HUES6 (cell line): ENCODE results near the gene DENND1A.
"Not testable (repeated sequence)": the region's sequence is repeated elsewhere in the genome, so short reads cannot be mapped to it uniquely, and the experiment has no call there.

Source experiments
- H3K27ac ChIP-seq: 2 replicates; pipeline ENCODE4 v1.7.0; 2013; ENCODE audit warnings: low read depth, mild to moderate bottlenecking, low read length, inconsistent platforms
- H3K27me3 ChIP-seq: 2 replicates; pipeline ENCODE4 v1.6.1; 2013; ENCODE audit warnings: low read length; ENCODE audit not compliant: control insufficient read depth, insufficient read depth
- H3K36me3 ChIP-seq: 2 replicates; pipeline ENCODE4 v1.6.1; 2013; ENCODE audit warnings: low read length; ENCODE audit not compliant: control insufficient read depth, insufficient read depth
- H3K4me1 ChIP-seq: 2 replicates; pipeline ENCODE4 v1.6.1; 2013; ENCODE audit warnings: low read length; ENCODE audit not compliant: control insufficient read depth, insufficient read depth
- H3K4me3 ChIP-seq: 2 replicates; pipeline ENCODE4 v1.5.1; 2013; ENCODE audit warnings: low read depth, low read length
- H3K9ac ChIP-seq: one replicate; pipeline ENCODE4 v1.6.1; 2013; ENCODE audit warnings: mild to moderate bottlenecking, low read length
- H3K9me3 ChIP-seq: 2 replicates; pipeline ENCODE4 v1.6.1; 2013; ENCODE audit warnings: low read depth, low read length; ENCODE audit not compliant: control insufficient read depth, insufficient read depth

The DENND1A gene

DNA sequence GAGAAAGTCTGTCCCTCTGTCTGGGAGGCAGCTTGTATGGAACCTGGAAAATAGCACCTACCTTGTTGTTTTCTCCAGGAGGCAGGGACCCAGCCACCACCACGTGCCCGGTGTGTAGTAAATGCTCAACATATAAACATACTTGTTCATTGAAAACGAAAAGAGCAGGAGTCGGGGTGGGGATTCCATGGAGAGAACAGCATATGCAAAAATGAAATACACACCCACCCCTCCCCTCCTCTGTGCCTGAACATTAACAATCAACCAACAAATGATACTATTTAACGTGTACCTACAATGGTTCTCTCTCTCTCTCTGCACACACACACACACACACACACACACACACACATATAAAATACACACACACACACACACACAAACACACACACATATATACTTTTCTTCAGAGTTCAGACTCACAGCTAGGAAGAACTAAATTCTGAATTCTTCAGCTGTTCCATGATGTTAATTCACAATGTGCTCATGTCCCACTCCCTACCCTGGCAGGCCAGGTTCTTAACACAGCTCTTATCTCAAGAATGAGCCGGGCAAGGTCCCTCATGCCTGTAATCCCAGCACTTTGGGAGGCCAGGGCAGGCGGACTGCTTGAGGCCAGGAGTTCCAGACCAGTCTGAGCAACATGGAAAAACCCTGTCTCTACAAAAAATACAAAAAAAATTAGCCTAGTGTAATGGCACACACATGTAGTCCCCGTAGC lies 16.3 kb upstream of the DENND1A start:
- Histone ChIP-seq H3K9me3 (no peaks in the 10 kb centered on the region), H3K27me3 (no peaks in the 10 kb centered on the region)

DNA sequence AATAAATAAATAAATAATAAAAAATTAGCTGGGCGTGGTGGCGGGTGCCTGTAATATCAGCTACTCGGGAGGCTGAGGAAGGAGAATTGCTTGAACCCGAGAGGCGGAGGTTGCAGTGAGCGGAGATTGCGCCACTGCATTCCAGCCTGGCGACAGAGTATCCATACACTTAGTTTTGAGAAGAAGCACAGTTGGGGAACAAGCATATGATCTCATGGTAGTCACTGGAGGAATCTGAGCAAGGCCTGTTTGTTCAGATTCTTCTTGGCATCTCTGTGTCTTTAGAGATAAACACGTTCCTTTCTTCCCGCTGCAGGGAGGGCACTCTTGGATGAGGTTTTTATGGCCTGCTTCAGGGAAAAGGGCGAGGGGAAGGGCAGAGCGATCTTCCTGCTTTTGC lies 15.6 kb upstream of the DENND1A start:
- Histone ChIP-seq H3K27me3 (no peaks in the 10 kb centered on the region), H3K4me3 (no peak overlapping the region), H3K9me3 (no peaks in the 10 kb centered on the region), H3K9ac (no peak overlapping the region), H3K27ac (no peak overlapping the region), H3K36me3 (no peaks in the 10 kb centered on the region), H3K4me1 (peaks cover 3% of the 10 kb centered on the region; the same call in 1 of the 2 replicates)

More for the DNA sequence above, 16.3 kb upstream of the DENND1A start:
- no peak overlapping the region for H3K9ac ChIP-seq
- H3K4me3 ChIP-seq, result no peak overlapping the region
- H3K4me1 ChIP-seq, result peaks cover 3% of the 10 kb centered on the region; the same call in 1 of the 2 replicates
- H3K27ac ChIP-seq, result no peak overlapping the region
- H3K36me3 ChIP-seq, result no peaks in the 10 kb centered on the region

- not testable (repeated sequence) for H3K4me1 ChIP-seq, H3K36me3 ChIP-seq, H3K27ac ChIP-seq, H3K4me3 ChIP-seq, H3K9me3 ChIP-seq, H3K9ac ChIP-seq, H3K27me3 ChIP-seq
Measured at GRCh38 chr9:123944464-123944863, 14.5 kb upstream of the DENND1A start.

- no peaks in the 10 kb centered on the region for H3K27me3 ChIP-seq
- H3K9me3 ChIP-seq, result no peaks in the 10 kb centered on the region
- H3K27ac ChIP-seq, result no peak overlapping the region
- no peaks in the 10 kb centered on the region for H3K36me3 ChIP-seq
- no peak overlapping the region for H3K4me3 ChIP-seq
- no peak overlapping the region for H3K9ac ChIP-seq
- peaks cover 3% of the 10 kb centered on the region; the same call in 1 of the 2 replicates for H3K4me1 ChIP-seq
Measured at GRCh38 chr9:123943671-123944070, 13.7 kb upstream of the DENND1A start.

DNA sequence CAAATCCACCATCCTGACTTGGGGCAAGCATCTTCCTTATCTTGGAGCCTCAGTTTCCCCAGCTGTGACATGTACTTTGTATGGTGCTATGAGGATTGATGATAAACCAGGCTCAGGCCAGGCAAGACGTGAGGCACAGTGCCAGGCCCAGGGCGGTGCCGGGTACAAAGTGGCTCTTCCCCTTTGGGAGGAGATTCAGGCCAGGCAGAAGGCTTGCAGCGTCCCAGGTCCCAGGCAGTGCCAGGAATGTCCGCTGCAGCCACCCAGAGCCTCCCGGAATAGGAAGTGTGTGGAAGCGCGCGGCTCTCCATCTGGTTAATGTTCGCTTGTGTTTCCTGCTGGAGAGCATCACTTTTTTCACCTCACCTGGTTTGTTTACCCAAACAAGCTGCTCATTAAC lies 12.6 kb upstream of the DENND1A start:
- Histone ChIP-seq H3K27me3 (no peaks in the 10 kb centered on the region), H3K4me1 (peaks cover 3% of the 10 kb centered on the region; the same call in 1 of the 2 replicates), H3K4me3 (no peak overlapping the region), H3K9ac (no peak overlapping the region), H3K27ac (no peak overlapping the region), H3K9me3 (no peaks in the 10 kb centered on the region), H3K36me3 (no peaks in the 10 kb centered on the region)

DNA sequence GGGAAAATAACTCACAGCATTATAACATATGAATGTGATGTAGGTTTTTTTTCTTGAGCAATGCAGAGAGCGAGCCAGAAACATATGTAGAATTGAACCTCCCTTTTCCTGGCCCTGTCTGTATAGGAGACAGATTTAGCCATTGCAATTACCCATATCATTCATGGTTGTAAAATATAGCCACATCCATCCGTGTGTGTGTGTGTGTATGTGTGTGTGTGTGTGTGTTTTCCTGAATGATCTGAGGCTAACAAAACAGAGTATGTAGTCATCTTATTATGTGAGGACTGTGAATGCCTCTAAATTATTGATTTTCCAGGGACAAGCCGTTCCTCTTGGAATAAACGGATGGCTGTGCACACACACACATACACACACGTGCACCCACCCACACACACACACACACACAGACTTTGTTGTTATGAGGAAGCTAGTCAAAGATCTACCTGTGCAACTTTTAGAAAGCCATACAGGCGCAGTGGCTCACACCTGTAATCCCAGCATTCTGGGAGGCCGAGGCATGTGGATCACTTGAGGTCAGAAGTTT lies 11.7 kb upstream of the DENND1A start:
- H3K9ac ChIP-seq, result no peak overlapping the region
- H3K4me3 ChIP-seq, result no peak overlapping the region
- no peaks in the 10 kb centered on the region for H3K36me3 ChIP-seq
- 0 out of 2 replicates have a peak, but pooled peaks cover 3% of the 10 kb centered on the region for H3K9me3 ChIP-seq
- peaks cover 3% of the 10 kb centered on the region; the same call in 1 of the 2 replicates for H3K4me1 ChIP-seq
- H3K27ac ChIP-seq, result no peak overlapping the region
- no peaks in the 10 kb centered on the region for H3K27me3 ChIP-seq

DNA sequence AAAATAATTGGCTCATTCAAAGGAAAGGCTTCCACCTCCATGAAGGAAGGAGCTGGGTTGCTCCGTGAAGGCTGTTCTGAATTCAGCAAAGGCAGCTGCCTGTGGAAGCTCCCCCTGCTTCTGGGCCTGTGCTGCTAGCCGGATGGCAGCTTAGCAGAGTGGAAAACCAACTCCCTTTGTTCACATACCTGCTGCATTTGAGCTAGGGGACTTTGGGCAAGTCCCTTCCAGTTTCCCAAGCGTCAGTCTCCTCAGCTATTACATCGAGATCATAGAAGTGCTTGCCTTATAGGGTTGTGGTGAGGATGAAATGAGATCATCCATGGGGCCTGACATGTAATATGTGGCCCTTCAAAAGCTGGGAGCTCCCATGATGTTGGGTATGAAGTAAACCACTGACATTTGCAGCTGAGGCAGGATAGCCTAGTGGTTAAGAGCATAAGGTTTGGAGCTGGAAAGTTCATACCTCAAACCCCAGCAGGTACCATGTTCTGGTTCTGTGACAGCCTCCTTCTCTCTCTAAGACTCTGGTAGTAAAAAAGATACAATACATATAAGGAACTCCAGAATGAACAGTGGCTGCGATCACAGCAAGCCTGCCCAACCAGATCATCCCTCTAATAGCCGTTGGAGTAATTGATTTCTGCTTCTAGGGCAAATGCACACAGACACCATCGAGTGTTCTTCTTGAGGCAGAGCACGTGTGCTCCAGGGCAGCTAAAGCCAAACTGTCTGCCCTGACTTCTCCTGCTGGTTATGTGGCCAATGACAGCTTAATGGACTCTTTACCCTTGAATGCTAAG lies 11.0 kb upstream of the DENND1A start:
- H3K4me1 ChIP-seq, result peaks cover 3% of the 10 kb centered on the region; the same call in 1 of the 2 replicates
- H3K27me3 ChIP-seq, result no peaks in the 10 kb centered on the region
- no peaks in the 10 kb centered on the region for H3K36me3 ChIP-seq
- no peak overlapping the region for H3K27ac ChIP-seq
- no peak overlapping the region for H3K4me3 ChIP-seq
- 0 out of 2 replicates have a peak, but pooled peaks cover 3% of the 10 kb centered on the region for H3K9me3 ChIP-seq
- H3K9ac ChIP-seq, result no peak overlapping the region

DNA sequence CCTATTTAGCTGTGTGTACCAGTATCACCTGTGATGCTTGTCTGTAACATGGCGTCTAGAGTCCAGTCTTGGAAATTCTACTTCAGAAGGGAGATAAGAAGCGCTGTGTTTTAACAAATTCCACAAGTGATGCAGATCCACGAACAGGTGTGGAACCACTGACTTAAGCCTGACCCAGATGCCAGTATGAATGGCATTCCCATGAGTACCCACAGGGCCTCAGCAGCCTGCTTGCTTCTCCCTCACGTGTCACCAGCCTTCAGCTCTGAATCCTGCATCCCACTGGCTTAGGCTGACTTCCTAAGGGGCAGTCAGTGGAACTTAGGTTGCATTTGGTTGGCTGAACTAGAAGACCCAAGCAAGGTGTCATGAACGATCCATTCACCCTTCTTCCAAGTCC lies 8.5 kb upstream of the DENND1A start:
- H3K4me1 ChIP-seq, result no peaks in the 10 kb centered on the region

DNA sequence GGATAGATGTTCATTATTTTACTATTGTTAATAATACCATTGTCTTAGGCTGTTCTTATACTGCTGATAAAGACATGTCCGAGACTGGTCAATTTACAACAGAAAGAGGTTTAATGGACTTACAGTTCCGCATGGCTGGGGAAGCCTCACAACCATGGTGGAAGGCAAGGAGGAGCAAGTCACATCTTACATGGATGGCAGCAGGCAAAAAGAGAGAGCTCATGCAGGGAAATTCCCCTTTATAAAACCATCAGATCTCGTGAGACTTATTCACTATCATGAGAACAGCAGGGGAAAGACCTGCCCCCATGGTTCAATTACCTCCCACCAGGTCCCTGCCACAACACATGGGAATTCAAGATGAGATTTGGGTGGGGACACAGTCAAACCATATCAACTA lies 6.6 kb upstream of the DENND1A start:
- H3K27me3 ChIP-seq, H3K9ac ChIP-seq, H3K4me3 ChIP-seq, H3K27ac ChIP-seq, H3K9me3 ChIP-seq, H3K36me3 ChIP-seq, H3K4me1 ChIP-seq: not testable (repeated sequence)

More for the DNA sequence above, 8.5 kb upstream of the DENND1A start:
- H3K4me3 ChIP-seq, result no peak overlapping the region
- H3K9ac ChIP-seq, result no peak overlapping the region
- H3K9me3 ChIP-seq, result 0 out of 2 replicates have a peak, but pooled peaks cover 3% of the 10 kb centered on the region
- H3K27me3 ChIP-seq, result no peaks in the 10 kb centered on the region
- no peaks in the 10 kb centered on the region for H3K36me3 ChIP-seq
- no peak overlapping the region for H3K27ac ChIP-seq

DNA sequence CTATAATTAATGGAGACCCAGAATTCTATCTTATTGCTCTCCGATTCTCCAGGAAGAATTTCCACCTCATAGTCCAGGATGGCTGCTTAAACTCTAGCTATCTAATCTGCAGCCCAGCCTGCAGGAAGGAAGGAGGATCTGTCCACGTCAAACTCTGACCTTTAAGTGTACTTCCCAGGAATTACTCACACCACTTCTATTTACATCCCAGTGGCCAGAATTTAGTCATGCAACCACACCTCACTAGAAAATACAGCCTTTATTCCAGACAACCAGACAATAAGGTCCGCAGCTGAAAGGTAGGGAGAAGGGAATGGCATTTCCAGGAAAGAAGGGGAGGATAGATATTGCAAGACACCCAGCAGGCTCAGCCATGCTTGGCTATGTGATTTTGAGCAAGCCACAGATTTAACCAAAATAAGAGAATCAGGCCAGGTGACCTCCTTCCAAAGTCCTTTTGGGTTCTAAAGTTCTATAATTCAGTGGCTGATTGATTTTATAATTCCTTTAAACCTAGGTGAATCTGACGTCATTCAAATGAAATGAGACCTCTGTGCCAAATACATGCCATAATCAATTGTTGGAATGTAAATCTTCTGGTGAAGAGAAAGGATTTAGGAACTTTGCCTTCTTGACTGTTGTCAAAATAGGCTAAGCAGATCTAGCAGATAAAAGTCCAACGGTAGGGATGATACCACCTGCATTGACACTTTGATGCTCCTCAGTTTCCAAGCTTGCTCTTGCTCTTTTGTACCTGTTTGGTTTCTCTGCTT lies 3.7 kb upstream of the DENND1A start:
- Histone ChIP-seq H3K4me1 (peaks cover 12% of the 10 kb centered on the region), H3K27me3 (peaks cover 8% of the 10 kb centered on the region; the same call in 1 of the 2 replicates), H3K9me3 (0 out of 2 replicates have a peak, but pooled peaks cover 3% of the 10 kb centered on the region), H3K27ac (no peak overlapping the region), H3K9ac (no peak overlapping the region), H3K36me3 (no peaks in the 10 kb centered on the region), H3K4me3 (no peak overlapping the region)
